ENCODE measurements around the gene ARHGAP44. TPM values are rescaled to one million over a fixed set of nuclear protein-coding genes. Genes with fewer than 3 reads are reported as not detected.

The ARHGAP44 gene
- total RNA-seq, 1 donor = not detected

DNA sequence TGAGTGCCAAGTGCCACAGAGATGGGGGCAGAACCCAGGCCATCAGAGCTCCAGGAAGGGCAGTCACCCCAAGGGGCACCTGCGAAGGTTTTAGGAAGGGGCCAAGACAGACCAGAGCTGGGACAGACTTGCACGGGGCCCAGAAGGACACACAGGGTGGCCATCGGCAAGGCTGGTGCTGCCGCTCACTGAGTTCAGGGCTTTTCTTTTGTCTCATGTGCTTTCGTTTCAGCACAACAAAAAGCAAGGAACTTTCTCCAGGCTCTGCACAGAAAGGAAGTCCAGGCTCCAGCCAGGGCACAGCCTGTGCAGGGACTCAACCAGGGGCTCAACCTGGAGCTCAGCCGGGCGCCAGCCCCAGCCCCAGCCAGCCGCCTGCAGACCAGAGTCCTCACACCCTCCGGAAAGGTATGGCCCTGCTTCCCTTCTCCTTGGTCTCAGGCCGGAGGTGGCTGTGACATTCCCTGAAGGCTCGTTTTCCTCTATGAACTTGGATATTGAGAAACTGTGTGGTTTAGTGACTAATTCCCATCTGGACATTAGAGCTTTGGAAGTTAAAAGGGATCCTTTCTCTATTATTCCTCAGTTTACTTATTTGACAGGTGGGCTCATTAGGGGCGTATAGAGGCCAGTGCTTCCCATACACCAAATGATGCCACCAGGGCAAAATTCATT, 190.7 kb downstream of the ARHGAP44 start:
- Histone ChIP-seq H3K9me3 (ENCODE audit: low read depth, low read length) (no peaks in the 10 kb centered on the region), H3K27me3 (ENCODE audit: insufficient read depth, low read length) (no peaks in the 10 kb centered on the region), H3K4me3 (ENCODE audit: low read length) (no peak overlapping the region), H3K4me1 (ENCODE audit: insufficient read depth, low read length) (no peaks in the 10 kb centered on the region)

DNA sequence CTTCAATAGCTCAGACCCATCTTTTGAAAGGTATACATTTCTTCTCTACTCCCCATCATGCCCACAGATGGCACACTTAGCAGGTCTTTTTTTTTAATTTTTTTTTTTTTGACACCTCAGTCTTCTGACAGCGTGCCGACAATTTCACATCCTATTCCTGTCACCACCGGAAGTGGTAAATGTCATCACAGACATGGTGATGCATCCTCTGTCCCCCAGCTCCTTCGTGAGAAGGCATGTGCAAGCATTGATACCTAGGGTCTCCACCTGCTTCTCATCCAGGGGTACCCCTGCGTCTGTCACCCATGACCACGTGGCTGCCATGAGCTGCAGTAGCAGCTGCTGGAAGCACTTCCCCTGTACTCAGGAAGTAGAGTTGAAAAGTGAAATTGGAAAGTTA, 192.9 kb downstream of the ARHGAP44 start:
- H3K27me3 ChIP-seq (ENCODE audit: insufficient read depth, low read length) = no peaks in the 10 kb centered on the region
- no peaks in the 10 kb centered on the region for H3K4me1 ChIP-seq (ENCODE audit: insufficient read depth, low read length)
- no peak overlapping the region for H3K4me3 ChIP-seq (ENCODE audit: low read length)
- no peaks in the 10 kb centered on the region for H3K9me3 ChIP-seq (ENCODE audit: low read depth, low read length)

DNA sequence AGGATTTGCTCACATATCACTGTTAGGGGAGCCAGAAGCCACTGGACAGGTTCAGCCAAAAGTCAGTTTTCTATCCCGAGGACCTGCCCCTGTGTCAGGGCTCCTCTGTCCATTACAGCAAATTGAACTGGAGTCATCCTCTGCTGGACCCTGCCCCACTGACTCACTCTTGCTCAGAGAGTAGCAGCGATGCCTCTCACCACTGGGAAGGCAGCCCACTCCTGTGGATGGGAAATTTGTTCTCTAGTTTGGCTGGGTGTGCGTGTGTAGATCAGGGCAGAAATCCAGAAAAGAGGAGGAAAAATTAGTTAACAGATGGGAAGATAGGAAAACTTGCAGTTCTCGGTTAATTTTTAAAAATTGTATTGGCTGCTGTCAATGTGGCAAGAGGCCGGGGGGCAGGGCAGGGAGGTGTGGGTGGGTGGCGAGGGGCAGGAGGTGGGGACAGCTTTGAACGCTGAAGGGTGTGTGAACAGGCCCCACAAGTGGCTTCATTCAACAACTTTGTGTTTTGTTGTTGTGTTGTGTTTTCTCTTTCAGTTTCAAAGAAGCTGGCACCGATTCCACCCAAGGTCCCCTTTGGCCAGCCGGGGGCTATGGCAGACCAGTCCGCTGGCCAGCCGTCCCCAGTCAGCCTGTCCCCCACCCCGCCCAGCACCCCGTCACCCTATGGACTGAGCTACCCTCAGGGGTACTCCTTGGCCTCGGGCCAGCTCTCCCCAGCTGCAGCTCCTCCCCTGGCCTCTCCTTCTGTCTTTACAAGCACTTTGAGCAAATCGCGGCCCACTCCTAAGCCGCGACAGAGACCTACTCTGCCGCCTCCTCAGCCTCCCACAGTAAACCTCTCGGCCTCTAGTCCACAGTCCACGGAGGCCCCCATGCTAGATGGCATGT, 194.9 kb downstream of the ARHGAP44 start:
- no peaks in the 10 kb centered on the region for H3K27me3 ChIP-seq (ENCODE audit: insufficient read depth, low read length)
- H3K4me3 ChIP-seq (ENCODE audit: low read length) = no peak overlapping the region
- no peaks in the 10 kb centered on the region for H3K9me3 ChIP-seq (ENCODE audit: low read depth, low read length)
- no peaks in the 10 kb centered on the region for H3K4me1 ChIP-seq (ENCODE audit: insufficient read depth, low read length)

- H3K4me1 ChIP-seq (ENCODE audit: insufficient read depth, low read length) = no peaks in the 10 kb centered on the region
- H3K9me3 ChIP-seq (ENCODE audit: low read depth, low read length) = no peaks in the 10 kb centered on the region
- H3K4me3 ChIP-seq (ENCODE audit: low read length) = no peak overlapping the region
- no peaks in the 10 kb centered on the region for H3K27me3 ChIP-seq (ENCODE audit: insufficient read depth, low read length)
Observed at GRCh38 chr17:12985431-12986293, 196.4 kb downstream of the ARHGAP44 start.

- no peaks in the 10 kb centered on the region for H3K4me1 ChIP-seq (ENCODE audit: insufficient read depth, low read length)
- no peaks in the 10 kb centered on the region for H3K9me3 ChIP-seq (ENCODE audit: low read depth, low read length)
- H3K27me3 ChIP-seq (ENCODE audit: insufficient read depth, low read length) = no peaks in the 10 kb centered on the region
- no peak overlapping the region for H3K4me3 ChIP-seq (ENCODE audit: low read length)
Observed at GRCh38 chr17:12987120-12987519, 197.8 kb downstream of the ARHGAP44 start.

DNA sequence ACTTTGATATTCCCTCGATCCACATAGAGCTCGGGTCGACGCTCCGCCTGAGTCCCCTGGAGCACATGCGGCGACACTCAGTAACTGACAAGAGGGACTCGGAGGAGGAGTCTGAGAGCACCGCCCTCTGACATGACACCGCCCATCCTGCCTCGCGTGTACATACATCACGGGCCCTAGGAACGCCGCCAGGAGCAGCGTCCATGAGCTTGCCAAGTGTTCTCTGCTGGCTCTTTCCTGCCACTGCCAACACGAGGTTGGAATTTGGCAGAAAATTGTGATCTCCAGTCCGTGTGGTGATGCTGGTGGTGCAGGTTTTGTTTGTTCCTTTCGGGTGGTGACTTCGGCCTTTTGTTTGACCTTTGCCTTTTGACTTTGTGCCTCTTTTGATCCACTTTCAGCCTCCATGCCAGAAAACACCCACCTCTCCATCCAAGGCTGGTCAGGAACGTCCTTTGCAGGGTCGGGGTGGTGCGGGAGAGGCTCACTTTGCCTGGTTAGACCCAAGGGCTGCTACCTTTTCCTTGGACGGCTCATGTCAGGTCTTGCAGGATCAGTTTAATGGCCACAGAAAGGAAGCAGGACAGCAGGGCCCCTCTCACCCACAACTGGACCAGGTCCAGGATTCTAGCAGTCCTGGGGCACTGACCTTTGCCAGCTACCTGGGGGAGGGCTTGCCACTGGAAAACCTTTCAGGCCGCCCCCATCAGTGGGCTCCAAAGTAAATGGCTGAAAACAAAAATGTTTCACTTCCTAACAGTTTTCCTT, 200.9 kb downstream of the ARHGAP44 start:
- Histone ChIP-seq H3K4me1 (ENCODE audit: insufficient read depth, low read length) (no peaks in the 10 kb centered on the region), H3K4me3 (ENCODE audit: low read length) (no peak overlapping the region), H3K9me3 (ENCODE audit: low read depth, low read length) (no peaks in the 10 kb centered on the region), H3K27me3 (ENCODE audit: insufficient read depth, low read length) (no peaks in the 10 kb centered on the region)

- H3K4me1 ChIP-seq (ENCODE audit: insufficient read depth, low read length) = no peaks in the 10 kb centered on the region
- no peaks in the 10 kb centered on the region for H3K27me3 ChIP-seq (ENCODE audit: insufficient read depth, low read length)
- H3K4me3 ChIP-seq (ENCODE audit: low read length) = no peak overlapping the region
- H3K9me3 ChIP-seq (ENCODE audit: low read depth, low read length) = no peaks in the 10 kb centered on the region
Observed at GRCh38 chr17:12990926-12991325, 201.6 kb downstream of the ARHGAP44 start.

- Histone ChIP-seq H3K4me3 (ENCODE audit: low read length) (no peak overlapping the region), H3K27me3 (ENCODE audit: insufficient read depth, low read length) (no peaks in the 10 kb centered on the region), H3K9me3 (ENCODE audit: low read depth, low read length) (no peaks in the 10 kb centered on the region), H3K4me1 (ENCODE audit: insufficient read depth, low read length) (no peaks in the 10 kb centered on the region)
Observed at GRCh38 chr17:12992676-12993075, 203.4 kb downstream of the ARHGAP44 start.

GRCh38 chr17:12993631-12994030, 204.3 kb downstream of the ARHGAP44 start:
- Histone ChIP-seq H3K27me3 (ENCODE audit: insufficient read depth, low read length) (no peaks in the 10 kb centered on the region), H3K9me3 (ENCODE audit: low read depth, low read length) (no peaks in the 10 kb centered on the region), H3K4me3 (ENCODE audit: low read length) (no peak overlapping the region), H3K4me1 (ENCODE audit: insufficient read depth, low read length) (no peaks in the 10 kb centered on the region)

DNA sequence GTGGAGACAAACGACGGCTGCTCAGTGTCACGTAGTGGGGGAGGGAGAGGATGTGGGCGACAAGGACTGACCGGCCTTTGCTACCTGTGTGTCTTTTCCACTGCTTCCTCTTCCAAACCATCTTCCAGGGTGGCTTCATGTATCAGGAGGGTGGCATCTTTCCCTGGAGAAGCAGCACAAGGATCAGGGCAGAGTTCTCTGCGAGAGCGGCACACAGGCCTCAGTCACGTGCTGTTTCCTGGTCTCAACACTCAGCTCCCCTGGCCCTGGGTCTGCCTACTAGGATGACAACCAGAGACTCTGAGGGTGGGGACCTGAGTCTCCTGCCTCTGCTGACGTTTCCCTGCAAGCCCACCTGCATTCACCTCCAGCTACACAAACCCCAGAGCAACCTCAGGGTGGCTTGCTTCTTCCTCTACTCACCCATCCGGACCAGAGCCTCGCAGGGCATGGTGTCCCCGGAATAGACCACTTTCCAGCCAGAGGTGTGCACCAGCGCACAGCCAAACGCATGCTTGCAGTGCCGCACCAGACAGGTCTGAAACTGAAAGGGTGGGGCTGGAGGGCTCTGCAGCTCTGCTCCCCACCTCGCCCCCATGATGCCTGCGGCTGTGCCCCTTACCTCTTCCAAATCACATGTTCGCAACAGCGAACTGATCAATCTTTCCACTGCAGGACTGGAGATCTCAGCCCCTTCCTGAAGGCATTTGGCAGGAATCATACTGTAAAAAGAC, 205.2 kb downstream of the ARHGAP44 start:
- Histone ChIP-seq H3K9me3 (ENCODE audit: low read depth, low read length) (no peaks in the 10 kb centered on the region), H3K27me3 (ENCODE audit: insufficient read depth, low read length) (no peaks in the 10 kb centered on the region), H3K4me3 (ENCODE audit: low read length) (no peak overlapping the region), H3K4me1 (ENCODE audit: insufficient read depth, low read length) (no peaks in the 10 kb centered on the region)

DNA sequence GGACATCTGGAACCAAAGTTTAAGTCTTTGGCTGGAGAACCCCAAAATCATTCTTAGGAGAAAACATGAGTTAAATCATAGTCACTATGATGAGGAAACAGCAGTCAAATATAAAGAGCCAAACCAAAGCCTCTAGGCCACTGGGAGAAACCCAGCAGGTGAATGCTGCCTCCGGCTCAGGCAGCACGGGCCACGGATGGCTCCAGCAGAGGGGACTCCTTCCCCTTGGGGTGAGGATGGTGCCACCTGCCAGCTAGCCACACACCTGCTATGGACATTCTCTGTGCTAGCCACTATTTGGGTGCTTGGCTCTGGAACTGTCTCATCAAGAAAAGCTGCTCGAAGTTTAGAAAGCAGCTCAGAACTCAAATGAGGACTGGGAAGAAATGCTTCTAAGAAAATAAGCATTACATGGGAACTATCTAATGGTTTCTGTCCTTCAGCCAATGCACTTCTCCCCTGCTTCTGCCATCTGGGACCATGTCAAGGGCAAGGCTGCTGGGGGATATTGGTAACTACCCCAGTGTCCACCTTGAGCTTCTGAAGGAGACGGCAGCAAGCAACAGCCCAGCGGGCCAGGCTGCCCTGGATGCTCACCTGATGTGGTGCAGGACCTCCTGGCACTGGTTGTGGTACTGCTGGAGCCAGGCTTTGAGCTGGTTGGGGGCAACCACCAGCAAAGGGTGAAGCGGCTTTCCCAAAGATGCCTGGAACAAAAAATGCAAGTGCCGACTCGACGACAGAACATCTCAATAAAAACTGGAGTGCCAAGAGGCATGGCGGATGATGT, 206.0 kb downstream of the ARHGAP44 start:
- no peaks in the 10 kb centered on the region for H3K9me3 ChIP-seq (ENCODE audit: low read depth, low read length)
- no peaks in the 10 kb centered on the region for H3K4me1 ChIP-seq (ENCODE audit: insufficient read depth, low read length)
- no peaks in the 10 kb centered on the region for H3K27me3 ChIP-seq (ENCODE audit: insufficient read depth, low read length)
- no peak overlapping the region for H3K4me3 ChIP-seq (ENCODE audit: low read length)

- H3K9me3 ChIP-seq (ENCODE audit: low read depth, low read length) = no peaks in the 10 kb centered on the region
- H3K4me1 ChIP-seq (ENCODE audit: insufficient read depth, low read length) = no peaks in the 10 kb centered on the region
- H3K27me3 ChIP-seq (ENCODE audit: insufficient read depth, low read length) = no peaks in the 10 kb centered on the region
- H3K4me3 ChIP-seq (ENCODE audit: low read length) = no peak overlapping the region
Observed at GRCh38 chr17:12995896-12996295, 206.6 kb downstream of the ARHGAP44 start.

- no peaks in the 10 kb centered on the region for H3K9me3 ChIP-seq (ENCODE audit: low read depth, low read length)
- H3K4me1 ChIP-seq (ENCODE audit: insufficient read depth, low read length) = no peaks in the 10 kb centered on the region
- no peak overlapping the region for H3K4me3 ChIP-seq (ENCODE audit: low read length)
- H3K27me3 ChIP-seq (ENCODE audit: insufficient read depth, low read length) = no peaks in the 10 kb centered on the region
Observed at GRCh38 chr17:12996357-12996756, 207.1 kb downstream of the ARHGAP44 start.

Data from mononuclear cell (primary cell).